C4-2B (cell line): Measurements from ENCODE around the gene CDC14A.
"Not testable (repeated sequence)": the region's sequence is repeated elsewhere in the genome, so short reads cannot be mapped to it uniquely, and the experiment has no call there.

Source experiments
- H3K27ac ChIP-seq: fragments of 450-650 bp; 2 replicates; pipeline ENCODE4 v1.5.1; 2017
- CTCF ChIP-seq: fragments of 450-650 bp; conservative IDR thresholded peaks from 2 replicates; pipeline ENCODE4 v1.5.1; 2017; ENCODE audit warnings: mild to moderate bottlenecking
- ZFX ChIP-seq: fragments of 450-650 bp; IDR thresholded peaks from 2 replicates; pipeline ENCODE4 v1.6.1; 2017

Gene CDC14A

GRCh38 chr1:100322436-100323211 lies 29.7 kb upstream of the CDC14A start:
- TF ChIP-seq ZFX (no peak), CTCF (no peak)
- no peak overlapping the region for H3K27ac ChIP-seq

GRCh38 chr1:100323419-100324106 lies 28.7 kb upstream of the CDC14A start:
- TF ChIP-seq CTCF: no peak
- TF ChIP-seq ZFX: no peak
- no peak overlapping the region for H3K27ac ChIP-seq

DNA sequence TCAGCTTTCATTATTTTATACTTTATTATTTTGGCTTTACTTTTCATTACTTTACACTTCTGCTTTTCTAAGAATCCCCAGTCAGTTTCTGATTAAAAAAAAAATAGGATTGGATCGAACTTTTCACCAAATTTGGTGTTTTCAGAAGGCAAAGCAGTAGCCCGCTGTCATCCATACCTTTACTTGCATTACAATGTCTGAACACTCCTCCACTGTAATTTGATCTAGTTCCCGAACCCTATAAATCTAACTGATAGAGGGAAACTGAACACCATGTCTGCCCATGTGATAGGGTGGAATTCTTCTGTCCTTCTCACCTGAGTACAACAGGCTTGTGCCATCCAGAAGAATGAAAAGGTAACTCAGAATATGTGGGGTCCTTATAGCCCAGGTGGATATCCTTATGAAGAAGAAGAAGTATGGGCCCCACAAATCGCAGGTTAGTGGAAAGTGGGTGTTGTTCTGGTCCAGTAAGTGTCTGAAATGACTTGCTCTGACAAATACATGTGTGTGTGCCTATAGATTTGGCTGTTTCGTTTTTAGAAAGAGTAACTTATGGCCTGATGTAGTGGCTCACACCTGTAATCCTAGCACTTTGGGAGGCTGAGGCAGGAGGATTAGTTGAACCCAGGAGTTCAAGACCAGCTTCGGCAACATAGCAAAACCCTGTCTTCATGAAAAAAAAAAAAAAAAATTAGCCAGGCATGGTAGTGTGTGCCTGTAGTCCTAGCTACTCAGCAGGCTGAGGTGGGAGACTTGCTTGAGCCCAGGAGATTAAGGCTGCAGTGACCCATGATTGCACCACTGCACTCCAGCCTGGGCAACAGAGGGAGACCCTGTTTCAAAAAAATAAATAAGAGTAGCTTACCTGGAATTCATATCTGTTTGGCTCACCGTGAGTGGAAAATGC lies 26.6 kb upstream of the CDC14A start:
- TF ChIP-seq CTCF (no peak), ZFX (no peak)
- H3K27ac ChIP-seq: peak overlapping the region; percentile 62

DNA sequence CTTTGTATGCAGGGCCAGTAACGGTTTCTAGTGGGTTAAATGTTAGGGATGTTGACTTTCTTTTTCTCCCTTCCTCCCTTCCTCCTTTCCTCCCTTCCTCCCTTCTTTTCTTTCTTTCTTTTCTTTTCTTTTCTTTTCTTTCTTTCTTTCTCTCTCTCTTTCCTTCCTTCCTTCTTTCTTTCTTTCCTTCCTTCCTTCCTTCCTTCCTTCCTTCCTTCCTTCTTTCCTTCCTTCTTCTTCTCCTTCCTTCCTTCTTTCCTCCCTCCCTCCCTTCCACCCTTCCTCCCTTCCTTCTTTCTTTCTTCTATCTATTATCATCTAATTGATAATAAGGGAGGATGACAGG lies 26.0 kb upstream of the CDC14A start:
- H3K27ac ChIP-seq: peak overlapping the region; percentile 62

- TF ChIP-seq ZFX: no peak
- TF ChIP-seq CTCF: no peak
- H3K27ac ChIP-seq: no peak overlapping the region
Observed at GRCh38 chr1:100328133-100328532, 24.2 kb upstream of the CDC14A start.

DNA sequence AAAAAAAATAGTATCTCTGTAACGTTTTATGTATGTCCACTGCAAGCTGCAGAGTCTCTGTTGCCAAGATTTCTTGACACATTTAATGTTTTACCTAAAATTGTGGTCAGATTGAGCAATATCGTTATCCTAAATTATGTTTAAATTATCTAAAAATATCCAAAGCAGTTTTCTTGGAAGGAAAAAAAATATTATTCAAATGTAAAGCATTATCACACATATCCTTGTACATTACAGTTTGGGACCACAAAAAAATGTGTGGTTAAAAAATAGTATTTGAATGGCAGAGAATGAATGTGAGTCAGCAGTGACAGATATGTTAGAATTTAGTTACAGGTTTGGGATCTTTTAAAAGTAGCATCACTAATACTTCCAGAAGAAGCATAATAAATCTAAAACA lies 21.2 kb upstream of the CDC14A start:
- not testable (repeated sequence) for H3K27ac ChIP-seq

DNA sequence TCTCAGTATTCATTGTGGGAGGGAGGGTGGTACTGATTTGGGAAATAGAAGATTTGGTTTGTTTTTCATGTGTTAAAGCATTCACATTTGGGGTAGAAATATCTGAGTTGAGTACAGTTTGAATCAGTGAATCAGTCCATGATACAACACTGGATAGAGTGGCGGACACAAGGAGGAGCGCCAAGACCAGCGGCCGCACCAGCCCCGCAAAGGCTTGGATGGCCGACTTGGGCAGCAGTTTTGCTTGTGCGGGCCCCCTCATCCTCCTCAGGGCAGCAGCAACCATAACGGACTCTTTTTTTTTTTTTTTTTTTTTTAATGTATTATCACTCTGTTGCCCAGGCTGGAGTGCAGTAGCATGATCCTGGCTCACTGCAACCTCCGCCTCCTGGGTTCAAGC lies 20.0 kb upstream of the CDC14A start:
- no peak for TF ChIP-seq CTCF
- no peak for TF ChIP-seq ZFX
- H3K27ac ChIP-seq: no peak overlapping the region

GRCh38 chr1:100335436-100335835 lies 16.9 kb upstream of the CDC14A start:
- no peak overlapping the region for H3K27ac ChIP-seq
- TF ChIP-seq ZFX: no peak
- TF ChIP-seq CTCF: no peak

- not testable (repeated sequence) for H3K27ac ChIP-seq
Observed at GRCh38 chr1:100337878-100338277, 14.4 kb upstream of the CDC14A start.

GRCh38 chr1:100339735-100340134 lies 12.6 kb upstream of the CDC14A start:
- H3K27ac ChIP-seq: not testable (repeated sequence)
